KMS-11 (cell line): ENCODE results near the gene MEIG1.
"Not testable (repeated sequence)": the region's sequence is repeated elsewhere in the genome, so short reads cannot be mapped to it uniquely, and the experiment has no call there.

ENCODE experiments used
- H2AFZ ChIP-seq: fragments of 200-600 bp; sonication (generic); 2 replicates; pipeline ENCODE4 v1.6.1; 2016; ENCODE audit warnings: antibody characterized with exemption, mixed run types, low read depth
- H3K27ac ChIP-seq: fragments of 200-600 bp; sonication (generic); 2 replicates; pipeline ENCODE4 v1.6.1; 2016; ENCODE audit warnings: mild to moderate bottlenecking, mixed run types
- H3K27me3 ChIP-seq: fragments of 200-600 bp; sonication (generic); 2 replicates; pipeline ENCODE4 v1.6.1; 2017; ENCODE audit warnings: mild to moderate bottlenecking, low read depth, mixed run types, moderate library complexity; ENCODE audit not compliant: insufficient read depth
- H3K36me3 ChIP-seq: fragments of 200-600 bp; sonication (generic); 2 replicates; pipeline ENCODE4 v1.6.1; 2017; ENCODE audit warnings: mild to moderate bottlenecking, mixed run types; ENCODE audit not compliant: insufficient read depth
- H3K4me1 ChIP-seq: fragments of 200-600 bp; sonication (generic); 2 replicates; pipeline ENCODE4 v1.6.1; 2016; ENCODE audit warnings: mild to moderate bottlenecking, low read depth, mixed run types; ENCODE audit not compliant: poor library complexity, severe bottlenecking
- H3K4me2 ChIP-seq: fragments of 200-600 bp; sonication (generic); 2 replicates; pipeline ENCODE4 v1.7.0; 2016; ENCODE audit warnings: mild to moderate bottlenecking, mixed run types
- H3K4me3 ChIP-seq: fragments of 200-600 bp; sonication (generic); IDR thresholded peaks from 2 replicates; pipeline ENCODE4 v1.6.1; 2017; ENCODE audit warnings: low read depth, low read length, mixed read lengths; ENCODE audit not compliant: insufficient read depth
- H3K79me2 ChIP-seq: fragments of 200-600 bp; sonication (generic); 2 replicates; pipeline ENCODE4 v1.6.1; 2016; ENCODE audit warnings: low read depth, mixed run types; ENCODE audit not compliant: insufficient read depth
- H3K9ac ChIP-seq: fragments of 200-600 bp; sonication (generic); 2 replicates; pipeline ENCODE4 v1.6.1; 2016; ENCODE audit warnings: mild to moderate bottlenecking, mixed run types
- H4K20me1 ChIP-seq: fragments of 200-600 bp; sonication (generic); 2 replicates; pipeline ENCODE4 v1.6.1; 2016; ENCODE audit warnings: mild to moderate bottlenecking, mixed run types; ENCODE audit not compliant: insufficient read depth
- CTCF ChIP-seq: fragments of 200-600 bp; sonication (generic); conservative IDR thresholded peaks from 2 replicates; pipeline ENCODE4 v1.6.1; 2017; ENCODE audit warnings: low read depth, mild to moderate bottlenecking, antibody characterized with exemption, low read length, moderate library complexity, mixed read lengths

Gene MEIG1

GRCh38 chr10:15015451-15015850, 56.3 kb downstream of the MEIG1 start:
- no peak overlapping the region for H3K27ac ChIP-seq
- TF ChIP-seq CTCF = no peak
- H3K4me2 ChIP-seq = no peak overlapping the region
- no peaks in the 10 kb centered on the region for H3K36me3 ChIP-seq
- no peak overlapping the region for H3K9ac ChIP-seq
- H3K4me3 ChIP-seq = no peak overlapping the region
- H3K79me2 ChIP-seq = no peaks in the 10 kb centered on the region
- H3K27me3 ChIP-seq = no peaks in the 10 kb centered on the region
- no peaks in the 10 kb centered on the region for H3K4me1 ChIP-seq
- H4K20me1 ChIP-seq = no peaks in the 10 kb centered on the region
- H2AFZ ChIP-seq = no peak overlapping the region

GRCh38 chr10:15020966-15021365, 61.8 kb downstream of the MEIG1 start:
- H3K27ac ChIP-seq, H3K4me3 ChIP-seq, H3K36me3 ChIP-seq, H3K9ac ChIP-seq, H2AFZ ChIP-seq, H3K79me2 ChIP-seq, H3K4me2 ChIP-seq, H4K20me1 ChIP-seq, H3K4me1 ChIP-seq, H3K27me3 ChIP-seq: not testable (repeated sequence)
